ENCODE measurements around the gene CERS5.
A peak's percentile ranks its signal among the peaks of the same experiment; 100 is the strongest.
"Not testable (repeated sequence)": the region's sequence is repeated elsewhere in the genome, so short reads cannot be mapped to it uniquely, and the experiment has no call there.

Gene CERS5

GRCh38 chr12:50185970-50186663 lies 18.9 kb upstream of the CERS5 start:
- DNase-seq = no peak

GRCh38 chr12:50185301-50185895 lies 18.2 kb upstream of the CERS5 start:
- no peak for DNase-seq

DNA sequence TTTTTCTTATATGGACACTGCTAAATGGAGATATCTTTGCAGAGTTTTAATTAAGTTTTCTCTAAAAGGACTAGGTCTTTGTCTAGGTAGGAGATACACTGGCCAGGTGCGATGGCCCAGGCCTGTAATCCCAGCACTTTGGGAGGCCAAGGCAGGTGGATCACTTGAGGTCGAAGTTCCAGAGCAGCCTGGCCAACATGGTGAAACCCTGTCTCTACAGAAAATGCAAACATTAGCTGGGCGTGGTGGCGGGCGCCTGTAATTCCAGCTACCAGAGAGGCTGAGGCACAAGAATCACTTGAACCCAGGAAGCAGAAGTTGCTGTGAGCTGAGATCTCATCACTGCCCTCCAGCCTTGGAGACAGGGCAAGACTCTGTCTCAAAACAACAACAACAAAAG lies 17.1 kb upstream of the CERS5 start:
- DNase-seq = no peak

DNA sequence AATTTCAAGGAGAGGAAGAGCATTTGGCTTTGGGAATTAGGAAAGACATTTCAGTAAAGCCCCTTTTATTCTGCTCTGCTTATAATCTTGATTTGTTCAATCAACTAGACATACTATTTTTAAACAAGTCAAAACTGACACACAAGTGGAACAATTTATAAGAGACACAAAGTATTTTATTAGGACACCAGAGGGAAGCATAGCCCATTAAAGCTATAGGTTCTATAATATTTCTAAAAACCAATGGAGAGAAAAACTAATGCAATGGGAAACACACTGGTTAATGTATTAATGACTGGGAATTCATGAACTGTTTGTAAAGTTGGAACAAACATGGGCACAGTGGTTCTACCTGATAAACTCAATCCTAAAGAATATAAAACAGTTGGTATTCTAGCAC lies 15.3 kb upstream of the CERS5 start:
- DNase-seq = no peak

DNA sequence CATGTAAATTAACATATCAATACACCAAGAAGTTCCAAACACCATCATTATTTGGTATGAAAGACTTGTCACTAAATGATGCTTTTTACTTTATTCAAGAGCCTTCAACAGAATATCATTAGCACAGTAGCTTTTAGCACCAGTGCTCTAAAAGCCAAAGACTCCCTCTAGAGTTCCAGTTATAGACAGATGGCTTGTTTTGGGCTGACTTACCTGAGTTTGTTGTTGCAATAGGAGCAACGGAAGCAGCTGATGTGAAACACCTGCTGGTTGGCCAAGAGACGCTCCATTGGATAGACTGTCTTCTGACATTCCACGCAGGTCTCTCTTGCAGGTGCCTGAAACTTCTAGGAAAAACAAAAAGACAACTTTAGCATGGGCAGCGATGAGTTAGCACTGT lies 14.5 kb upstream of the CERS5 start:
- no peak for DNase-seq

DNA sequence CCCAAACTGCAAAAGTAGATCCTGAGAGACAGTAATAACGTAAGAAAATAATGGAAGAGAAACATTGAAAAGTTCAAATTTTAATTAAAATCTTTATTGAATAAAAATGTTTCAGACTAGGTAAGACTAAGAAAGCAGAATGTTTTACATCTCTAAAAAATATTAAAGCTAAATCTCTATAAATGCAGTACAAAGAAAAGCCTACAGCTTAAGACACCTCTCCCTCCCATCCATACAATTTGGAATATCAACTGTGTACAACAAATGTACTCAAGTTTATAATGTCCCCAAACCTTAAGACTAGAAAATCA lies 8.5 kb upstream of the CERS5 start:
- no peak for DNase-seq

DNA sequence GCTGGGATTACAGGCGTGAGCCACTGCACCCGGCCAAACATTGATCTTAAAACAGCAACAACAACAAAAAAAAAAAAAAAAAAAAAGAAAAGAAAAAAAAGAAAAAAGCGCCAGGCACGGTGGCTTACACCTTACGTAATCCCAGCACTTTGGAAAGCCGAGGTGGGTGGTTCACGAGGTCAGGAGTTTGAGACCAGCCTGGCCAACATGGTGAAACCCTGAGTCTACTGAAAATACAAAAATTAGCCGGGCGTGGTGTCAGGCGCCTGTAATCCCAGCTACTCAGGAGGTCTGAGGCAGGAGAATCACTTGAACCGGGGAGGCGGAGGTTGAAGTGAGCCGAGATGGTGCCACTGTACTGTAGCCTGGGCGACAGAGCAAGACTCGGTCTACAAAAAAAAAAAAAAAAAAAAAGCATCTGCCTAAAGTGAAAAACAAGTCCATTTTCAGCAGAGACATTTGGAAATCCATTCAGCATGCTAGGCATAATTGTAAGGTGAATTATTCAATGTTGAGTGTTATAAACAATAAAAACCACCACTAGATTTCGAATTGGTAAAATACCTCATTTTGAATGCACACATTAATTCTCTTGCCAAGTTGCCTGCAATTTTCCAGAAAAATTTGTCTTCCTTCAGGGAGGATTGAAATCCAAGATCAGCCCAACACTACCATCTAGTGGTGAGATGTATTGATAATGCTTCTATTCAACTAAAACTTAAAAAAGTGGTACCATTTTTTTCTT lies 8.0 kb upstream of the CERS5 start:
- DNase-seq = peak; percentile 78 to 90 (median 83)

DNA sequence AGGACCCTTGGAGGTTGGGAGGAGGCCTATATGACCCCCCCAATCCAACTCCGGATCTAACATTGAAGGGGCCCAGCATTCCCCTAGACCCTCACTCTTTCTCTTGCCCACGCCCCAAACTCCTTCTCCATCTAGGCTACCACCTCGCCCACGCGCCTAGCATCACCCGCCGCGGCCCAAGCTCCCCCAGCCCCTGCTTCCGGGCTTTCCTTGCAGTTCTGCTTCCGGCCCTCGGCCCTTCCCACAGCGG lies 445 bp downstream of the CERS5 start:
- peak; percentile 77 to 88 (median 83) for DNase-seq

GRCh38 chr12:50164963-50165362 lies 2.2 kb downstream of the CERS5 start:
- DNase-seq = no peak

DNA sequence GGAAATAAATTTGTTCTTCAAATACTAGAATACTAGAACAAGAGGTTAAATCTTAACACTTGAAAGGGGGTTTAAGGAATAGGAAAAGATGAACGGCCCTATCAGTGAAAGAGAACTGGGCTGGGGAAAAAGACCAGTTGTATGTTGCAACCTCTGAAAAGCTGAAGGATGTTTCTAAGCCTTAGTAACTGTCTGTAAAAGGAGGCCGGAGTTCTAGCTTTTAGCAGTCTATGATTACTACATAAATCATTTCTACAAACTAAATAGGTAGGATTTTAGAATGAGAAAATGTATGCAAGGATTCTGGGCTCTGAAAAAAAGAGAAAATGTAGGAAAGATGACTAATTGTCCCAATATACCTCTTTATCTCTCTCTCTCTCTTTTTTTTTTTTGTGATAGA lies 4.9 kb downstream of the CERS5 start:
- peak in 1 of 3 donors; percentile 30 for DNase-seq

DNA sequence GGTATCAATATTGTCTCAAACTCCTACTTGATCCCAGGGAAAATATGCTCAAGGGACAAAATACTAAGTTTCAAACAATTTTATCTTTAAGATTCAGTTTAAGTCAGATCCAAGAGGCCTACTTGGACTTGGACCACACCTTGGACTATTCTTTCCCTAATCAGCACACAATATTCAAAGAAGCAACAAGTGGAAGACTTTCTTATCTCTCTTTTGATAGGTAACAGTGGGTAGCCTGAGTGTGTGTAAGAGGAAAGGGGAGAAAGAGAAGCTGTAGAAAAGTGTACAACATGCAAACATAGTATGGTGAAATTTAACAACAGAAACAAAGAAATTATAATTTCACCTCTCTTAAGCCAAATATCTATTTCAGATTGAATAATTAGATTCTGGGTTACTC lies 6.5 kb downstream of the CERS5 start:
- DNase-seq = no peak

DNA sequence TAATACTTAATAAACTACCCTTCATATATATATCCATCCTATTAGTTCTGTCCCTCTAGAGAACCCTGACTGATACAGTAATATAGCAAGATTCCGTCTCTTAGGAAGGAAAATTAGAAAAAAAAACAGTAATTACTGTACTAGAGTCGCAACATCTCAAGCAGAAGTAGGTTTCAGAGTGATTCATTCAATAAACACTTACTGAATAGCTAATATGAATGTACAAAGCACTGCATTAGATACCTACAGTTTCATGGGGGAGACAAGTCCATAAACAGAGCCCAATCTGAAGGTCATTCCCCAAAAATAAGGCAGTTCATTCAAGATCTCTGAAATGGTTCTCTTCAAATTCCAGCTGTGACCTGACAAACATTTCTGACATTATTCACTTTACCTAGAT lies 9.9 kb downstream of the CERS5 start:
- no peak for DNase-seq

DNA sequence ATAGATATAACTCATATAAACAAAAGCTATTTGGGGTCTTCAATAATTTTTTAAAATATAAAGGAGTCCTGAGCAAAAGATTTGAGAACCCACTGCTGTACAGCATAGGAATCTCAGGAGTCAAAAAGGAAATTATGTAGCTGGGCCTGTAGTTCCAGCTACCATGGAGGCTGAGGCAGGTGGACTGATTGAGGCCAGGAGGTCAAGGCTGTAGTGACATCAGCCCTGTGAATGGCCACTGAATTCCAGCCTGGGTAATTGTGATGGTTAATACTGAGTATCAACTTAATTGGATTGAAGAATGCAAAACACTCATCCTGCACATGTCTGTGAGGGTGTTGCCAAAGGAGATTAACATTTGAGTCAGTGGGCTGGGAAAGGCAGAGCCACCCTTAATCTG lies 10.5 kb downstream of the CERS5 start:
- DNase-seq = no peak

- not testable (repeated sequence) for DNase-seq
Observed at GRCh38 chr12:50154947-50155346, 12.2 kb downstream of the CERS5 start.

- no peak for DNase-seq
Observed at GRCh38 chr12:50151047-50151687, 16.0 kb downstream of the CERS5 start.

GRCh38 chr12:50149311-50149710 lies 17.9 kb downstream of the CERS5 start:
- no peak for DNase-seq

GRCh38 chr12:50148011-50148410 lies 19.2 kb downstream of the CERS5 start:
- not testable (repeated sequence) for DNase-seq

- no peak for DNase-seq
Observed at GRCh38 chr12:50147281-50147680, 19.9 kb downstream of the CERS5 start.

- no peak for DNase-seq
Observed at GRCh38 chr12:50145439-50145838, 21.7 kb downstream of the CERS5 start.

DNA sequence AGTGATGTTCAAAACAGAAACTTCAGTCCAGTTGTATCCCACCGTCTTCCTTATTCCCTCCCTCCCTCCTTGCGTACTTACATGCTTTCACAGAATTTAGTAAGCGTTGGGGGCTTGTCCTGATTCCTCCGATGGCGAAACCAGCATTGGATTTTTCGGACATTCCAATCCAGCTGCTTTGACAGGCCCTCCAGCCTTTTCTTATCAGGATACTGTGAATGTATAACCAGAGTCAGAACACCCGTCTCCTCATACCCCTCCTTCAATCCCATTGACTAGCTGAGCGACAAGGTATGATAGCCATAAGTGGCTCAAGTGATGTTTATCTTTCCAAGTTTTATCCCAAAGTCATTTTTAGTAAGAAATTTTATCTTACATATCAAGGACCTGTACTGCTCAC lies 24.2 kb downstream of the CERS5 start:
- DNase-seq = no peak

GRCh38 chr12:50132505-50133135 lies 34.5 kb downstream of the CERS5 start:
- DNase-seq = peak; percentile 43 to 76 (median 63)

GRCh38 chr12:50129290-50129689 lies 37.9 kb downstream of the CERS5 start:
- peak in 2 of 3 donors; percentile 69 to 76 for DNase-seq

- no peak for DNase-seq
Observed at GRCh38 chr12:50127546-50127945, 39.6 kb downstream of the CERS5 start.

DNA sequence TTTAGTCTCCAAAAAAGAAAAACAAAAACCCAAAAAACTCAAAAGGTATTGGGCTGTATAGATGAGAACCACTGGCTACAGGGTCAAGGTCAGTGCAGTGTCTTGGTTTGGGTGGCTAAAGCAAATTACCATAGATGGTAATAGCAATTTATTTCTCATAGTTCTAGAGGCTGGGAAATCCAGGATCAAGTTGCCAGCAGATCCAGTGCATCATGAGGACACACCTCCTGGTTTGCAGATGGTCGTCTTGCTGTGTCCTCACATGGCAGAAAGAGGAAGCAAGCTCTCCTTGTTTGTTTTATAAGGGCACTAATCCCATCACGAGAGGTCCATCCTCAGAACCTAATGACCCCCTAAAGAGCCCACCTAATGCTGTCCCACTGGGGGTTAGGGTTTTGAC lies 44.0 kb downstream of the CERS5 start:
- no peak for DNase-seq
